Right lobe of liver (tissue), 6 donors: ENCODE data around the gene SNCAIP. TPM values are rescaled to one million over a fixed set of nuclear protein-coding genes. Genes with fewer than 3 reads are reported as not detected.

Experiments used
- ATAC-seq, 4 donors: fragments of 200-7000 bp; cut with Tn5 transposase; one replicate each; pipeline ENCODE4 v1.9.1; 2020; ENCODE audit warnings: mild to moderate bottlenecking in 4 of 4, moderate library complexity in 4 of 4
- DNase-seq, 3 donors: peaks; one replicate each; pipeline ENCODE4 v3.0.0-alpha.2; 2020
- H3K27ac ChIP-seq, 3 donors: fragments of 200-600 bp; one replicate each; pipeline ENCODE4 v1.8.0; 2022
- H3K27me3 ChIP-seq, 2 donors: fragments of 200-600 bp; one replicate each; pipeline ENCODE4 v1.8.0; 2022
- H3K36me3 ChIP-seq, 4 donors: fragments of 200-600 bp; sonication (generic) in 1 of 4; one replicate each; pipeline versions ENCODE4 v1.5.1 to v1.8.0; 2017 to 2022; ENCODE audit warnings: control low read depth in 1 of 4
- H3K4me1 ChIP-seq, 4 donors: fragments of 200-600 bp; sonication (generic) in 1 of 4; one replicate each; pipeline versions ENCODE4 v1.5.1 to v1.8.0; 2017 to 2022; ENCODE audit warnings: control low read depth in 1 of 4
- H3K4me3 ChIP-seq, 3 donors: fragments of 200-600 bp; one replicate each; pipeline ENCODE4 v1.8.0; 2022
- H3K9me3 ChIP-seq, 4 donors: fragments of 200-600 bp; sonication (generic) in 1 of 4; one replicate each; pipeline versions ENCODE4 v1.5.1 to v1.8.0; 2017 to 2022; ENCODE audit warnings: control low read depth in 1 of 4
- POLR2A ChIP-seq: fragments of 450-650 bp; IDR thresholded peaks from one replicate; pipeline ENCODE4 v1.6.1; 2017; ENCODE audit warnings: antibody characterized with exemption, mild to moderate bottlenecking
- WGBS: methylation state at CpG from one replicate; pipeline ENCODE4 v1.1.6; 2018; ENCODE audit warnings: low coverage, low lambda C conversion rate; ENCODE audit not compliant: insufficient coverage; ENCODE audit errors: missing lambda C conversion rate; 5-methylcytosine and 5-hydroxymethylcytosine counted together
- intact Hi-C, 2 donors: fragments of 100-400 bp; cut with DNase I; formaldehyde crosslinking; loops; one replicate each; pipeline versions ENCODE4 v1.11.2 to v1.14.1; 2022
- total RNA-seq, 6 experiments: library from RNA; depleted of rRNA in 2 of 6; stranded (reverse); fragments of >200 nt in 2 of 6; fragmentation: NEBNext Ultra II Directional in 3 of 6; extraction: Animal tissue kit (Norgen Biotek cat#: 25700) in 3 of 6; gene quantifications; one replicate each; pipeline versions ENCODE4 v1.1.0 to v1.2.4, GENCODE V29; 2016 to 2023
- TF ChIP-seq, protein P1 (sequence below), 4 donors: fragments of 200-600 bp in 3 of 4; fragments of 450-650 bp in 1 of 4; IDR thresholded peaks; one replicate each; pipeline versions ENCODE4 v1.5.1 to v1.8.0; 2016 to 2022; ENCODE audit warnings: antibody characterized with exemption in 4 of 4, mild to moderate bottlenecking in 2 of 4
- donor health status: DM: no; HTN: yes; CAD: no.
- donor health status: DM: no; HTN: no; CAD: no.
- donor health status: DM: no; HTN: no; CAD: no.
- donor health status: DM: no; HTN: yes; CAD: no.
- donor health status: DM: no; HTN: yes; CAD: no.

The SNCAIP gene
- total RNA-seq, 6 experiments from 2014 or later: 0.19 to 0.65 (median 0.32) TPM; not detected in 1

DNA sequence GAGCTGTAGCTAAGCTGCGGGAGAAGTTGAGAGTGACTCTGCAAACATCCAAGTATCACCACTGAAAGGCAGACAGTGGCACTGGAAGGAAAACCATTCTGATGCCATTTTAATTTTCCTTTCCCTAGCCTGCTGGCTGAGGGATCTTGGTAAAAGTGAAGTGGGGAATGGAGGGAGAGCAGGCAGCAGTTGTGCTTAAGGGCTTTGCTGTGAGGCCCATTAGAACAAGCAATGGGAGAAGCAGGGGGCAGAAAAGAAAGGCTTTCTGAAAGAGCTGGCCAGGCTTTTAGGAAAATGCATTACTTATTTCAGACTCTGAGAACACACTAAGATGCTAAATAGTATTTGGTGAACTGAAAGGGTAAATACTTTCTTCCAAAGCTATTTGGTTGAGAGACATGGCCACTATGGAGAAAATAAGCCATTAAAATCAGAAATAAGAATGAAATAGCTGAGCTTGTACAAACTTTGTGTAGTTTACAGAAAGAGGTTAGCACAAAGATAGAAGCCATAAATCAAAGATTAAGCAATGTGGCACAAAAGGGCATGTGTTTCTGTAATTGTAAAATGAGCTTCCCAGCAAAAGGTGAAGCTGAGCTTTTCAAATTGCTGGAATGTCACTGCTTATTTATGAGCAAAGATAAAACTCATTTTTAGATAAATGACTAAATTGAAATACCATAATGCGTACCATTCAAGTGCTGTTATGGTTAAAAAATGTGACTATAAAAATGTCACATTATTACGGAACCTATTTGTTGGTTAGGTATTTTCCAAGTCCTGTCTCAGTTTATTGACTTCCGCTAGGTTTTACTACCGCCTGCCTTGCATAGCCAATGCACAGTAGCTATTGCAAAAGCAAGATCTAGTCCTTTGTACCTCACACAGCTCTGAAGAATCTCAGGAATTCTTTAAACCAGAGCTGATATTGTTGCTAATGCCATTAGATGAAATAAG lies 20.8 kb downstream of the SNCAIP start:
- WGBS: 90% methylated on average over 5 of the region's 5 CpGs
- ATAC-seq: no peak
- intact Hi-C loops: no loop called here

DNA sequence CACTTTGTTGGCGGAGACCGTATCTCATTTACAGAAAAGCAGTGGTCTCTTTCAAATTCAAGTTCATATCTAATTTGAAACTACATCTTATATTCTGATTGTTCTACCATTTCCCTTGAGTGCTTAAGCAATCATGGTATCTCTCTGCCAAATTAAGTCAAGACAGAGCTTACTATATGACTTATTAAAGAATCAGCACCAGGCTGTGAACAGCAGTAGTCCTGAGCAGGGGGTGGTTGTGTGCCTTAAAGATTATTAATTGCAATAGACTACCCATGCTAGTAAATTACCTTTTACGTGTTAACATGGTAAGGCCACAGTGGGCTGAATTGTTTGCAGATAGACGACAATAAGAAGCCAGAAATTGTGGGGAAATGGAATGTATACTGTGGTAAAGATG lies 21.5 kb downstream of the SNCAIP start:
- intact Hi-C loops: no loop called here
- no peaks in the 10 kb centered on the region for H3K36me3 ChIP-seq
- no peak for DNase-seq
- H3K27me3 ChIP-seq: no peaks in the 10 kb centered on the region
- no peaks in the 10 kb centered on the region for H3K9me3 ChIP-seq
- H3K4me1 ChIP-seq: no peaks in the 10 kb centered on the region
- no peak for TF ChIP-seq POLR2A
- TF ChIP-seq, protein P1, sequence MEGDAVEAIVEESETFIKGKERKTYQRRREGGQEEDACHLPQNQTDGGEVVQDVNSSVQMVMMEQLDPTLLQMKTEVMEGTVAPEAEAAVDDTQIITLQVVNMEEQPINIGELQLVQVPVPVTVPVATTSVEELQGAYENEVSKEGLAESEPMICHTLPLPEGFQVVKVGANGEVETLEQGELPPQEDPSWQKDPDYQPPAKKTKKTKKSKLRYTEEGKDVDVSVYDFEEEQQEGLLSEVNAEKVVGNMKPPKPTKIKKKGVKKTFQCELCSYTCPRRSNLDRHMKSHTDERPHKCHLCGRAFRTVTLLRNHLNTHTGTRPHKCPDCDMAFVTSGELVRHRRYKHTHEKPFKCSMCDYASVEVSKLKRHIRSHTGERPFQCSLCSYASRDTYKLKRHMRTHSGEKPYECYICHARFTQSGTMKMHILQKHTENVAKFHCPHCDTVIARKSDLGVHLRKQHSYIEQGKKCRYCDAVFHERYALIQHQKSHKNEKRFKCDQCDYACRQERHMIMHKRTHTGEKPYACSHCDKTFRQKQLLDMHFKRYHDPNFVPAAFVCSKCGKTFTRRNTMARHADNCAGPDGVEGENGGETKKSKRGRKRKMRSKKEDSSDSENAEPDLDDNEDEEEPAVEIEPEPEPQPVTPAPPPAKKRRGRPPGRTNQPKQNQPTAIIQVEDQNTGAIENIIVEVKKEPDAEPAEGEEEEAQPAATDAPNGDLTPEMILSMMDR (IDR thresholded peaks at IDR 0.05): no peak
- no peak overlapping the region for H3K4me3 ChIP-seq
- H3K27ac ChIP-seq: no peak overlapping the region
- no peak for ATAC-seq
- WGBS: 74% methylated on average over 3 of the region's 4 CpGs

More for the DNA sequence above, 20.8 kb downstream of the SNCAIP start:
- no peak for DNase-seq
- Histone ChIP-seq H3K4me3 (no peak overlapping the region), H3K4me1 (no peaks in the 10 kb centered on the region), H3K9me3 (no peaks in the 10 kb centered on the region), H3K27me3 (no peaks in the 10 kb centered on the region), H3K27ac (no peak overlapping the region), H3K36me3 (no peaks in the 10 kb centered on the region)
- TF ChIP-seq, protein P1 (IDR thresholded peaks at IDR 0.05): no peak
- no peak for TF ChIP-seq POLR2A

DNA sequence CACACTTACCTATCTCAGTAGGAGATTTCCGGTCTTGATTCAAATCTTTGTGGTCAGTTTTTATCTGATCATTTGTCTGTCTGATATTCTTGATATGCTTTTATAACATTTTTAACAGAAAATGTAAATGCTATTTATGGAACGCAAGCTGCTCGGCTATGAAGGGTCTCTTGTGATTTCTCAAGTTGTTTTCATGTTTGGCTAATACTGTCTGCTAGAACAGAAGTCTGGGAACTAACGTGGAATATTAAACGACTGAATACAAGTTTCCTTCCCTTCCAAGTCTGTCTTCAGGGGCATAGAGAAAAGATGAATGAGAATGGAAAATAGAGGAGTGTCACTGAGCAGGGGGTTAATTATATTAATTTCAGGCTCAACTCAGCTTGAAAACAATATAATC lies 27.6 kb downstream of the SNCAIP start:
- intact Hi-C loops: no loop called here
- Histone ChIP-seq H3K9me3 (no peaks in the 10 kb centered on the region), H3K4me3 (no peak overlapping the region), H3K27me3 (no peaks in the 10 kb centered on the region), H3K36me3 (no peaks in the 10 kb centered on the region), H3K4me1 (no peaks in the 10 kb centered on the region), H3K27ac (no peak overlapping the region)
- ATAC-seq: no peak
- 61% methylated on average over 5 of the region's 5 CpGs for WGBS
- no peak for DNase-seq
- TF ChIP-seq, protein P1 (IDR thresholded peaks at IDR 0.05): no peak
- TF ChIP-seq POLR2A: no peak

DNA sequence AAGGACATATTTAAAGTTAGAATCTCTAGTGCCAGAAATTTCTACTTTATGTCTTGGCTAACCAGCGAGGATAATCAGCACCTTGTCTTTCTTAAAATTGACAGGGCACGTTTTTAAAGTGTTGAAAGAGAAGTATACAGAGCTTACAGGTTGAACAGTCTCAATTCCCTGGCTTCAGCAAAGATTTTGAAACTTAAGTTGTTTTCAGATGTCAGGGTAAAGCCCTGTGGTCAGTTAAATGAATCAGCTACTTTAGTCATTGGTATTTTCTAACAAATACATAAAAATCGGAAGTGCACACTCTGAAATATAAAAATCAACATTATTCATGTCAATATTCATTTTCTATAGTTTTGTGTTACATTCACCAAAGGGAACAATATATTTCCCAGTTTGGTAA lies 29.1 kb downstream of the SNCAIP start:
- Histone ChIP-seq H3K27me3 (no peaks in the 10 kb centered on the region), H3K27ac (no peak overlapping the region), H3K36me3 (no peaks in the 10 kb centered on the region), H3K9me3 (no peaks in the 10 kb centered on the region), H3K4me1 (no peaks in the 10 kb centered on the region), H3K4me3 (no peak overlapping the region)
- 27% methylated on average over 3 of the region's 3 CpGs for WGBS
- TF ChIP-seq, protein P1 (IDR thresholded peaks at IDR 0.05): no peak
- TF ChIP-seq POLR2A: no peak
- no peak for DNase-seq
- ATAC-seq: no peak
- intact Hi-C loops: no loop called here
